Mucosa of descending colon (tissue), 3 donors: ENCODE measurements around the gene PTTG1IP. TPM values are rescaled to one million over a fixed set of nuclear protein-coding genes. Genes with fewer than 3 reads are reported as not detected.

Experiments
- ATAC-seq: fragments of 200-7000 bp; cut with Tn5 transposase; one replicate; pipeline ENCODE4 v1.9.1; 2020; ENCODE audit warnings: mild to moderate bottlenecking, moderate library complexity
- DNase-seq, 3 donors: peaks; one replicate each; pipeline ENCODE4 v3.0.0-alpha.2; 2020
- H3K36me3 ChIP-seq: fragments of 200-600 bp; one replicate; pipeline ENCODE4 v1.8.0; 2021; ENCODE audit warnings: low read depth, mild to moderate bottlenecking
- H3K4me1 ChIP-seq: fragments of 200-600 bp; one replicate; pipeline ENCODE4 v1.8.0; 2021; ENCODE audit warnings: low read depth, mild to moderate bottlenecking
- H3K4me3 ChIP-seq: fragments of 200-600 bp; one replicate; pipeline ENCODE4 v1.8.0; 2021; ENCODE audit warnings: mild to moderate bottlenecking
- H3K9me3 ChIP-seq: fragments of 200-600 bp; one replicate; pipeline ENCODE4 v1.8.0; 2021; ENCODE audit warnings: mild to moderate bottlenecking
- CTCF ChIP-seq: fragments of 200-600 bp; IDR thresholded peaks from one replicate; pipeline ENCODE4 v1.8.0; 2022; ENCODE audit warnings: antibody characterized with exemption, mild to moderate bottlenecking
- intact Hi-C, 2 donors: fragments of 100-400 bp; cut with DNase I in 1 of 2; cut with micrococcal nuclease in 1 of 2; formaldehyde crosslinking; loops; one replicate each; pipeline versions ENCODE4 v1.11.0 to v1.11.1; 2022; cut with DNase I, micrococcal nuclease
- total RNA-seq, 3 donors: library from RNA; stranded (reverse); fragmentation: NEBNext Ultra II Directional in 2 of 3; extraction: Animal tissue kit (Norgen Biotek cat#: 25700) in 2 of 3; gene quantifications; one replicate each; pipeline versions ENCODE4 v1.2.1 to v1.2.4, GENCODE V29; 2021 to 2023
- donor health status: DM: no; HTN: no; CAD: no; lungs with moderate emphysema.
- donor health status: DM: no; HTN: no; CAD: no.
- donor health status: DM: no; HTN: yes; CAD: no.

PTTG1IP gene
- total RNA-seq, 3 donors from 2014 or later, result 202 to 391 (median 286) TPM

- DNase-seq (no peak), ATAC-seq (peak; percentile 2)
- Histone ChIP-seq H3K9me3 (no peaks in the 10 kb centered on the region), H3K4me1 (peaks cover 45% of the 10 kb centered on the region), H3K4me3 (peak overlapping the region; percentile 86), H3K36me3 (no peaks in the 10 kb centered on the region)
- no peak for TF ChIP-seq CTCF
- intact Hi-C loops, result no loop called here
Measured at GRCh38 chr21:44872323-44872648, 1.2 kb downstream of the PTTG1IP start.

- no peak for TF ChIP-seq CTCF
- Histone ChIP-seq H3K4me1 (peaks cover 48% of the 10 kb centered on the region), H3K4me3 (no peak overlapping the region), H3K9me3 (no peaks in the 10 kb centered on the region), H3K36me3 (no peaks in the 10 kb centered on the region)
- intact Hi-C loops, result no loop called here
- peak; percentile 57 for ATAC-seq
- peak; percentile 63 to 76 (median 67) for DNase-seq
Measured at GRCh38 chr21:44871576-44872269, 1.8 kb downstream of the PTTG1IP start.

- Histone ChIP-seq H3K4me1 (peaks cover 48% of the 10 kb centered on the region), H3K36me3 (no peaks in the 10 kb centered on the region), H3K9me3 (no peaks in the 10 kb centered on the region), H3K4me3 (no peak overlapping the region)
- TF ChIP-seq CTCF, result no peak
- DNase-seq, result peak; percentile 57 to 71 (median 63)
- intact Hi-C loops, result no loop called here
- ATAC-seq, result no peak
Measured at GRCh38 chr21:44870748-44871495, 2.6 kb downstream of the PTTG1IP start.

DNA sequence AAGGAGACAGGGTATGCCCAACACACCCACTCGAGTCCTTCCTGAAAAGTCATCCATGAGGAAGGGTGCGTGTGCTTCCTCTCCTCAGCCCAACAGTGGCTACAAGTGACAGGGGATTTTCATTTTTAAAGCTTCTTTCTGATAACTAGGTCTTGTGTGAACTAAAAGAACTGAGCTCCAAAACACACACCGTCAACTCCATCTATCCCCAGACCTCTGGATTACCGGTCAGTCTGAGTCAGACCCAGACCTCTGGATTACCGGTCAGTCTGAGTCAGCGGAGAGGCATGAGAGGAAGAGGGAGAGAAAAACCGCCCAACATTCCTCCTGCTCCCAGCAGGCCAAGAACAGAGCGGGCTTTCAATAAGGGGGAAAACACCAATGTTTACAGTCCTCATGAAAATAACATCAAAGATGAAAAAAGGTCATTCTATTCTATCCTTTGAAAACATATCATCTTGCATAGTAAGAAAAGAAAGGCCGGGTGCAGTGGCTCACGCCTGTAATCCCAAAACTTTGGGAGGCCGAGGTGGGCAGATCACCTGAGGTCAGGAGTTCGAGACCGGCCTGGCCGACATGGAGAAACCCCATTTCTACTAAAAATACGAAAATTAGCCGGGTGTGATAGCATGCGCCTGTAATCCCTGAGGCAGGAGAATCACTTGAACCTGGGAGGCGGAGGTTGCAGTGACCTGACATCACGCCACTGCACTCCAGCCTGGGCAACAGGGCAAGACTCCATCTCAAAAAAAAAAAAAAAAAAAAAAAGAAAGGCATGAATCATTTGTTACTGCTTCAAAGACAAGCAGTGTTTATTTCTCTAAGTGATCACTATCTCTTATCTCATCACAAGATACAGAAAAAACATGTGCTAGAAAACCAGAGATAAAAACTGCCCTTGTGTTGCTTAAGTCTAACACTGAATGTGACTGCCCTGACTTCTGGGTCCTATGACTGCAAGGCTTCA lies 3.4 kb downstream of the PTTG1IP start:
- peak in 1 of 3 donors; percentile 25 for DNase-seq
- intact Hi-C loops, result no loop called here

More for the DNA sequence above, 3.4 kb downstream of the PTTG1IP start:
- no peak overlapping the region for H3K4me3 ChIP-seq
- H3K4me1 ChIP-seq, result peaks cover 48% of the 10 kb centered on the region
- no peaks in the 10 kb centered on the region for H3K36me3 ChIP-seq
- ATAC-seq, result no peak
- H3K9me3 ChIP-seq, result no peaks in the 10 kb centered on the region
- no peak for TF ChIP-seq CTCF
